HCT116 (cell line): ENCODE data around the gene ARVCF.

Experiments
- CTCF ChIP-seq, 3 experiments: fragments of 200-600 bp in 1 of 3; sonication (generic) in 1 of 3; IDR thresholded peaks in 2 of 3; conservative IDR thresholded peaks in 1 of 3; 2 replicates each; pipeline ENCODE4 v1.5.1; 2012 to 2017; ENCODE audit warnings: low read depth in 2 of 3, low read length in 2 of 3, antibody characterized with exemption in 1 of 3, borderline replicate concordance in 1 of 3, control low read depth in 1 of 3, mild to moderate bottlenecking in 1 of 3, mixed read lengths in 1 of 3, mixed run types in 1 of 3, moderate library complexity in 1 of 3; ENCODE audit not compliant: insufficient read depth in 1 of 3
- EZH2 ChIP-seq: fragments of 200-600 bp; sonication (generic); IDR thresholded peaks from 2 replicates; pipeline ENCODE4 v1.6.1; 2017; ENCODE audit warnings: antibody characterized with exemption, mixed run types
- EZH2phosphoT487 ChIP-seq: fragments of 200-600 bp; IDR thresholded peaks from 2 replicates; pipeline ENCODE4 v1.6.1; 2018; ENCODE audit warnings: antibody characterized with exemption, borderline replicate concordance
- FOSL1 ChIP-seq: IDR thresholded peaks from 2 replicates; pipeline ENCODE4 v1.6.1; 2012; ENCODE audit warnings: low read depth
- MAX ChIP-seq: IDR thresholded peaks from 2 replicates; pipeline ENCODE4 v1.6.1; 2012
- POLR2A ChIP-seq: IDR thresholded peaks from 2 replicates; pipeline ENCODE4 v1.7.0; 2011; ENCODE audit warnings: borderline replicate concordance; ENCODE audit not compliant: insufficient read depth, insufficient read length; ENCODE audit errors: extremely low read depth
- REST ChIP-seq: IDR thresholded peaks from 2 replicates; pipeline ENCODE4 v1.6.1; 2012; ENCODE audit warnings: low read depth

- TF ChIP-seq EZH2 (no peak), FOSL1 (no peak), REST (no peak), CTCF (IDR thresholded peaks at IDR 0.05 in 2 of 3, conservative IDR thresholded peaks at IDR 0.05 in 1 of 3; ENCODE audit: borderline replicate concordance in 1 of 3, insufficient read depth in 1 of 3, low read depth in 2 of 3, low read length in 2 of 3) (no peak), POLR2A (no peak), MAX (no peak), EZH2phosphoT487 (no peak)
Measured at GRCh38 chr22:19991395-19991644, 25.3 kb downstream of the ARVCF start.
